Measurements from ENCODE around the gene ZNF862.

The ZNF862 gene

GRCh38 chr7:149821191-149822148 is 16.7 kb upstream of the ZNF862 start:
- ChIA-PET POLR2A (no interaction called here), CTCF (interaction anchor here (2.7 kb wide), 1 partner anchor 14 kb away, joined by 12 read pairs; no protein-coding TSS in a partner anchor)
- no peak for TF ChIP-seq CTCF (IDR thresholded peaks at IDR 0.05; ENCODE audit: insufficient read depth, low read length, missing control alignments)
- DNase-seq (ENCODE audit: low read depth, low spot score), result no peak
- H3K4me3 ChIP-seq (ENCODE audit: low read depth, low read length), result no peak overlapping the region

- DNase-seq (ENCODE audit: low read depth, low spot score), result no peak
- no peak overlapping the region for H3K4me3 ChIP-seq (ENCODE audit: low read depth, low read length)
- TF ChIP-seq CTCF (IDR thresholded peaks at IDR 0.05; ENCODE audit: insufficient read depth, low read length, missing control alignments), result no peak
- CTCF ChIA-PET, result interaction anchor here (2.7 kb wide), 1 partner anchor 15 kb away, joined by 12 read pairs; no protein-coding TSS in a partner anchor
- POLR2A ChIA-PET, result no interaction called here
These were observed 15.7 kb upstream of the ZNF862 start for GRCh38 chr7:149822353-149822943.

GRCh38 chr7:149823191-149823630 is 15.0 kb upstream of the ZNF862 start:
- TF ChIP-seq CTCF (IDR thresholded peaks at IDR 0.05; ENCODE audit: insufficient read depth, low read length, missing control alignments), result no peak
- ChIA-PET CTCF (no interaction called here), POLR2A (no interaction called here)
- no peak for DNase-seq (ENCODE audit: low read depth, low spot score)
- H3K4me3 ChIP-seq (ENCODE audit: low read depth, low read length), result no peak overlapping the region

- DNase-seq (ENCODE audit: low read depth, low spot score), result no peak
- POLR2A ChIA-PET, result no interaction called here
- no peak overlapping the region for H3K4me3 ChIP-seq (ENCODE audit: low read depth, low read length)
- TF ChIP-seq CTCF (IDR thresholded peaks at IDR 0.05; ENCODE audit: insufficient read depth, low read length, missing control alignments), result no peak
- CTCF ChIA-PET, result no interaction called here
These were observed 14.5 kb upstream of the ZNF862 start for GRCh38 chr7:149823631-149824199.

GRCh38 chr7:149824301-149824741 is 13.9 kb upstream of the ZNF862 start:
- ChIA-PET POLR2A (no interaction called here), CTCF (no interaction called here)
- no peak overlapping the region for H3K4me3 ChIP-seq (ENCODE audit: low read depth, low read length)
- no peak for DNase-seq (ENCODE audit: low read depth, low spot score)
- TF ChIP-seq CTCF (IDR thresholded peaks at IDR 0.05; ENCODE audit: insufficient read depth, low read length, missing control alignments), result no peak

Measured in AG04449 (cell line).